ENCODE results near the gene ACSF3. TPM values are rescaled to one million over a fixed set of nuclear protein-coding genes. Genes with fewer than 3 reads are reported as not detected.
"Not testable (repeated sequence)": the region's sequence is repeated elsewhere in the genome, so short reads cannot be mapped to it uniquely, and the experiment has no call there.

ACSF3 gene
- polyA plus RNA-seq, 1 donor from 2014 or later: 20.8 TPM

GRCh38 chr16:89184677-89184932 lies 91.0 kb downstream of the ACSF3 start:
- no peaks in the 10 kb centered on the region for H3K36me3 ChIP-seq (ENCODE audit: insufficient read depth, low read length)
- H3K4me3 ChIP-seq (ENCODE audit: low read length): no peak overlapping the region
- no peak overlapping the region for H2AFZ ChIP-seq (ENCODE audit: low read depth, low read length)
- no peaks in the 10 kb centered on the region for H3K9me2 ChIP-seq (ENCODE audit: insufficient read depth, low read length)
- no peak overlapping the region for H3K9ac ChIP-seq (ENCODE audit: low read length)
- no peaks in the 10 kb centered on the region for H4K20me1 ChIP-seq (ENCODE audit: insufficient read depth)
- H3K27ac ChIP-seq (ENCODE audit: low read length): no peak overlapping the region
- H3K4me2 ChIP-seq (ENCODE audit: low read length): no peak overlapping the region
- H3K9me3 ChIP-seq (ENCODE audit: low read length): no peaks in the 10 kb centered on the region
- TF ChIP-seq SMC3 (conservative IDR thresholded peaks at IDR 0.05; ENCODE audit: poor library complexity) (no peak), POLR2AphosphoS5 (IDR thresholded peaks at IDR 0.05) (no peak)
- no peaks in the 10 kb centered on the region for H3K79me2 ChIP-seq (replicated peaks; ENCODE audit: insufficient read depth, low read length)
- no peaks in the 10 kb centered on the region for H3F3A ChIP-seq (ENCODE audit: insufficient read depth, low read length, poor library complexity, severe bottlenecking)
- H3K27me3 ChIP-seq (ENCODE audit: insufficient read depth, low read depth, low read length): no peaks in the 10 kb centered on the region

- Histone ChIP-seq H3K4me2 (ENCODE audit: low read length) (no peak overlapping the region), H3K4me3 (ENCODE audit: low read length) (no peak overlapping the region), H3K36me3 (ENCODE audit: insufficient read depth, low read length) (no peaks in the 10 kb centered on the region), H3F3A (ENCODE audit: insufficient read depth, low read length, poor library complexity, severe bottlenecking) (no peaks in the 10 kb centered on the region), H3K27me3 (ENCODE audit: insufficient read depth, low read depth, low read length) (peaks cover 1% of the 10 kb centered on the region), H3K9ac (ENCODE audit: low read length) (no peak overlapping the region), H3K9me2 (ENCODE audit: insufficient read depth, low read length) (no peaks in the 10 kb centered on the region), H3K27ac (ENCODE audit: low read length) (no peak overlapping the region), H3K9me3 (ENCODE audit: low read length) (no peaks in the 10 kb centered on the region), H2AFZ (ENCODE audit: low read depth, low read length) (no peak overlapping the region), H3K79me2 (replicated peaks; ENCODE audit: insufficient read depth, low read length) (no peaks in the 10 kb centered on the region), H4K20me1 (ENCODE audit: insufficient read depth) (no peaks in the 10 kb centered on the region)
- no peak for TF ChIP-seq EZH2 (IDR thresholded peaks at IDR 0.05; ENCODE audit: borderline replicate concordance, insufficient read depth, low read length, poor library complexity, severe bottlenecking)
These were observed 91.5 kb downstream of the ACSF3 start for GRCh38 chr16:89184933-89185794.

GRCh38 chr16:89185887-89186592 lies 92.4 kb downstream of the ACSF3 start:
- not testable (repeated sequence) for H3K27me3 ChIP-seq (ENCODE audit: insufficient read depth, low read depth, low read length); H3K36me3 ChIP-seq (ENCODE audit: insufficient read depth, low read length); H3K4me3 ChIP-seq (ENCODE audit: low read length); H3K9me2 ChIP-seq (ENCODE audit: insufficient read depth, low read length); H4K20me1 ChIP-seq (ENCODE audit: insufficient read depth); H3K9me3 ChIP-seq (ENCODE audit: low read length); H3F3A ChIP-seq (ENCODE audit: insufficient read depth, low read length, poor library complexity, severe bottlenecking); H3K9ac ChIP-seq (ENCODE audit: low read length); H3K27ac ChIP-seq (ENCODE audit: low read length); H3K79me2 ChIP-seq (replicated peaks; ENCODE audit: insufficient read depth, low read length); H2AFZ ChIP-seq (ENCODE audit: low read depth, low read length); H3K4me2 ChIP-seq (ENCODE audit: low read length)

DNA sequence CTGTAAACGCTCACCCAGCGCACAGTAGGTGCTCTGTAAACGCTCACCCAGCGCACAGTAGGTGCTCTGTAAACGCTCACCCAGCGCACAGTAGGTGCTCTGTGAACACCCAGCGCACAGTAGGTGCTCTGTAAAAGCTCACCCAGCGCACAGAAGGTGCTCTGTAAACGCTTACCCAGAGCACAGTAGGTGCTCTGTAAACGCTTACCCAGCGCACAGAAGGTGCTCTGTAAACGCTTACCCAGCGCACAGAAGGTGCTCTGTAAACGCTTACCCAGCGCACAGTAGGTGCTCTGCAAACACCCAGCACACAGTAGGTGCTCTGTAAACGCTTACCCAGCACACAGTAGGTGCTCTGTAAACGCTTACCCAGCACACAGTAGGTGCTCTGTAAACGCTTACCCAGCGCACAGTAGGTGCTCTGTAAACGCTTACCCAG lies 93.0 kb downstream of the ACSF3 start:
- not testable (repeated sequence) for H3K79me2 ChIP-seq (replicated peaks; ENCODE audit: insufficient read depth, low read length); H3F3A ChIP-seq (ENCODE audit: insufficient read depth, low read length, poor library complexity, severe bottlenecking); H3K9me3 ChIP-seq (ENCODE audit: low read length); H3K9me2 ChIP-seq (ENCODE audit: insufficient read depth, low read length); H2AFZ ChIP-seq (ENCODE audit: low read depth, low read length); H3K27ac ChIP-seq (ENCODE audit: low read length); H3K4me2 ChIP-seq (ENCODE audit: low read length); H3K9ac ChIP-seq (ENCODE audit: low read length); H3K4me3 ChIP-seq (ENCODE audit: low read length); H3K36me3 ChIP-seq (ENCODE audit: insufficient read depth, low read length); H4K20me1 ChIP-seq (ENCODE audit: insufficient read depth)
- peaks cover 15% of the 10 kb centered on the region for H3K27me3 ChIP-seq (ENCODE audit: insufficient read depth, low read depth, low read length)

Measured in neural cell (in vitro differentiated cells).